HCT116 (cell line): ENCODE results near the gene PGGHG. TPM values are rescaled to one million over a fixed set of nuclear protein-coding genes. Genes with fewer than 3 reads are reported as not detected.

Source experiments
- ATAC-seq: fragments of 200-7000 bp; cut with Tn5 transposase; 2 replicates; pipeline ENCODE4 v1.9.1; 2020; ENCODE audit warnings: mild to moderate bottlenecking, moderate library complexity
- BruUV-seq: library from RNA; stranded (reverse); fragments of 400-500 nt; replicated peaks from 2 replicates; lab custom pipeline; 2021; lab: Mats Ljungman, UMichigan
- CTCF ChIA-PET: fragments of 300-600 bp; sonication (Branson Sonifier 250); formaldehyde crosslinking; loops from one replicate; lab custom pipeline; 2021; ENCODE audit warnings: antibody characterized with exemption; lab: Charles Lee
- POLR2A ChIA-PET: fragments of 300-600, 350-600 bp; sonication (Branson Sonifier 250); formaldehyde crosslinking; loops from one replicate; lab custom pipeline; 2021; ENCODE audit warnings: antibody characterized with exemption; lab: Charles Lee
- RAD21 ChIA-PET, 2 experiments: fragments of 300-600 bp; sonication (Branson Sonifier 250); formaldehyde crosslinking; loops; one replicate each; lab custom pipeline; 2023; ENCODE audit warnings: low total read pairs in 2 of 2; ENCODE audit not compliant: uncharacterized antibody in 2 of 2, unreplicated experiment in 2 of 2, low non-redundant PET in 1 of 2; lab: Charles Lee
- DNase-seq: peaks from one replicate; pipeline ENCODE4 v3.0.0-alpha.2; 2010; ENCODE audit warnings: low read depth, low spot score
- H2AFZ ChIP-seq: fragments of 200-600 bp; shearing (Covaris generic), sonication (generic); 2 replicates; pipeline ENCODE4 v1.6.1; 2017; ENCODE audit warnings: low read depth, mixed run types, mixed read lengths, antibody characterized with exemption, low read length; ENCODE audit not compliant: poor library complexity, severe bottlenecking
- H3K27ac ChIP-seq: 2 replicates; pipeline ENCODE4 v1.5.1; 2012; ENCODE audit warnings: low read depth, low read length
- H3K27me3 ChIP-seq: fragments of 200-600 bp; sonication (generic); 2 replicates; pipeline ENCODE4 v1.6.1; 2016; ENCODE audit warnings: mixed run types, low read length, mixed read lengths; ENCODE audit not compliant: insufficient read depth
- H3K36me3 ChIP-seq, 2 experiments: fragments of 200-500 bp in 1 of 2; fragments of 200-600 bp in 1 of 2; sonication (Bioruptor generic) in 1 of 2; sonication (generic) in 1 of 2; 2 replicates each; pipeline versions ENCODE4 v1.5.1 to v1.6.1; 2014 to 2016; ENCODE audit warnings: low read length in 2 of 2, inconsistent platforms in 1 of 2, mixed read lengths in 1 of 2, mixed run types in 1 of 2; ENCODE audit not compliant: insufficient read depth in 2 of 2, control insufficient read depth in 1 of 2
- H3K4me1 ChIP-seq, 2 experiments: fragments of 200-600 bp in 1 of 2; sonication (generic) in 1 of 2; 2 replicates each; pipeline versions ENCODE4 v1.5.1 to v1.6.1; 2012 to 2017; ENCODE audit warnings: low read length in 2 of 2, inconsistent platforms in 1 of 2, mild to moderate bottlenecking in 1 of 2, mixed read lengths in 1 of 2, mixed run types in 1 of 2, moderate library complexity in 1 of 2; ENCODE audit not compliant: insufficient read depth in 2 of 2, control insufficient read depth in 1 of 2
- H3K4me2 ChIP-seq: fragments of 200-600 bp; sonication (generic); 2 replicates; pipeline ENCODE4 v1.6.1; 2017; ENCODE audit warnings: mixed run types, low read length, mixed read lengths
- H3K4me3 ChIP-seq, 2 experiments: fragments of 200-600 bp in 1 of 2; sonication (generic) in 1 of 2; replicated peaks in 1 of 2; 2 replicates each; pipeline ENCODE4 v1.5.1; 2011 to 2016; ENCODE audit warnings: low read length in 2 of 2, control low read depth in 1 of 2, low read depth in 1 of 2, mild to moderate bottlenecking in 1 of 2, mixed read lengths in 1 of 2, mixed run types in 1 of 2
- H3K79me2 ChIP-seq: fragments of 200-600 bp; sonication (generic); 2 replicates; pipeline ENCODE4 v1.6.1; 2017; ENCODE audit warnings: mild to moderate bottlenecking, mixed run types, low read length, moderate library complexity, mixed read lengths; ENCODE audit not compliant: insufficient read depth
- H3K9ac ChIP-seq: fragments of 200-600 bp; sonication (generic); 2 replicates; pipeline ENCODE4 v1.6.1; 2016; ENCODE audit warnings: low read length, mixed read lengths
- H3K9me2 ChIP-seq: fragments of 200-600 bp; sonication (generic), shearing (Covaris generic); 2 replicates; pipeline ENCODE4 v1.6.1; 2017; ENCODE audit warnings: mixed run types, mild to moderate bottlenecking, moderate library complexity; ENCODE audit not compliant: insufficient read depth
- H3K9me3 ChIP-seq, 2 experiments: fragments of 200-500 bp in 1 of 2; fragments of 200-600 bp in 1 of 2; sonication (Bioruptor generic) in 1 of 2; sonication (generic) in 1 of 2; 2 replicates each; pipeline ENCODE4 v1.6.1; 2014 to 2017; ENCODE audit warnings: low read length in 2 of 2, mixed read lengths in 2 of 2, inconsistent platforms in 1 of 2, low read depth in 1 of 2, mild to moderate bottlenecking in 1 of 2, mixed run types in 1 of 2, moderate library complexity in 1 of 2; ENCODE audit not compliant: control insufficient read depth in 1 of 2, insufficient read depth in 1 of 2
- H4K20me1 ChIP-seq: fragments of 200-600 bp; sonication (generic), shearing (Covaris generic); 2 replicates; pipeline ENCODE4 v1.6.1; 2017; ENCODE audit warnings: mixed run types, mild to moderate bottlenecking, moderate library complexity; ENCODE audit not compliant: insufficient read depth
- CEBPB ChIP-seq: IDR thresholded peaks from 2 replicates; pipeline ENCODE4 v1.6.1; 2012; ENCODE audit warnings: low read depth
- EGR1 ChIP-seq: IDR thresholded peaks from 2 replicates; pipeline ENCODE4 v1.6.1; 2012; ENCODE audit warnings: low read depth
- EZH2phosphoT487 ChIP-seq: fragments of 200-600 bp; IDR thresholded peaks from 2 replicates; pipeline ENCODE4 v1.6.1; 2018; ENCODE audit warnings: antibody characterized with exemption, borderline replicate concordance
- FOSL1 ChIP-seq: IDR thresholded peaks from 2 replicates; pipeline ENCODE4 v1.6.1; 2012; ENCODE audit warnings: low read depth
- MAX ChIP-seq: IDR thresholded peaks from 2 replicates; pipeline ENCODE4 v1.6.1; 2012
- POLR2AphosphoS5 ChIP-seq: IDR thresholded peaks from 2 replicates; pipeline ENCODE4 v1.6.1; 2011; ENCODE audit warnings: mild to moderate bottlenecking, low read depth, low read length, moderate library complexity
- RAD21 ChIP-seq: IDR thresholded peaks from 2 replicates; pipeline ENCODE4 v1.6.1; 2012; ENCODE audit warnings: low read depth, mild to moderate bottlenecking
- TCF7L2 ChIP-seq: IDR thresholded peaks from 2 replicates; pipeline ENCODE4 v1.7.0; 2011; ENCODE audit warnings: borderline replicate concordance, inconsistent platforms; ENCODE audit not compliant: insufficient read depth, insufficient read length; ENCODE audit errors: extremely low read depth
- ZFX ChIP-seq: fragments of 450-650 bp; IDR thresholded peaks from 2 replicates; pipeline ENCODE4 v1.6.1; 2017
- ZNF274 ChIP-seq: fragments of 200-500 bp; sonication (Bioruptor generic); IDR thresholded peaks from 2 replicates; pipeline ENCODE4 v1.6.1; 2014; ENCODE audit warnings: mild to moderate bottlenecking, low read depth, low read length, inconsistent platforms
- intact Hi-C: fragments of 100-400 bp; cut with micrococcal nuclease; formaldehyde crosslinking; loops from 2 replicates; pipeline ENCODE4 v1.10.0; 2022
- total RNA-seq: library from RNA; stranded (reverse); gene quantifications from one replicate; pipeline ENCODE4 v1.2.1, GENCODE V29; 2021; ENCODE audit not compliant: unreplicated experiment

The PGGHG gene
- total RNA-seq, 1 experiment from 2014 or later, result 57.5 TPM

- peak overlapping the region; percentile 79; the same call in 1 of the 2 replicates for H3K27ac ChIP-seq
- no peaks in the 10 kb centered on the region for H3K27me3 ChIP-seq
- RAD21 ChIA-PET, result no interaction called here
- no peaks in the 10 kb centered on the region for H3K9me2 ChIP-seq
- TF ChIP-seq MAX, result 0 out of 2 replicates have a peak, but pooled peaks have one; percentile 43
- no peak for TF ChIP-seq ZNF274
- H3K4me1 ChIP-seq, result peaks cover 14 to 25% of the 10 kb centered on the region in 2 experiments
- TSS peak; percentile 61 for BruUV-seq
- H4K20me1 ChIP-seq, result no peaks in the 10 kb centered on the region
- H3K9me3 ChIP-seq, result no peaks in the 10 kb centered on the region
- CTCF ChIA-PET, result no interaction called here
- DNase-seq (no peak), ATAC-seq (peak; percentile 41)
- intact Hi-C loops, result loop anchor here (5.0 kb wide), 1 partner anchor 51 kb away; the partner anchor contains the start of genes PSMD13 and SIRT3
- peak overlapping the region; percentile 76 for H3K9ac ChIP-seq
- POLR2A ChIA-PET, result no interaction called here
- H2AFZ ChIP-seq, result no peak overlapping the region
- H3K36me3 ChIP-seq, result no peaks in the 10 kb centered on the region; a peak in 1 of 4 replicates
- H3K79me2 ChIP-seq, result peaks cover 7% of the 10 kb centered on the region; the same call in 1 of the 2 replicates
- H3K4me3 ChIP-seq, result peak overlapping the region; percentile 59 to 72
- H3K4me2 ChIP-seq, result peak overlapping the region; percentile 90
Observed at GRCh38 chr11:287821-288477, 977 bp upstream of the PGGHG start.

DNA sequence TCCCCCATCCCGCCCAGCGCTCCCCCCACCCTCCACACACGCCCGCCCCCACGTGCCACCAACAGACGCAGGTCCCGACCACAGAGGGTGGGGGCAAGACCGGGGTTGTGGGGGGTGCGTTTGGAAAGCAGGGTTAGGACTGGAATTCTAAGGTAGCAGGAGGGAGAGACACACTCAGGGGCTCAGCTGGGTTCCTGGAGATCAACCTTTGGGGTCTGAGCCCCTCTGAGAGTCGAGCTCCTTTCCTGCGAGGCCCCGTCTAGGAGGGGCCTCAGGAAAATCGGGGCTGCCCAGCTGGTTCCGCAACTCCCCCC lies 429 bp downstream of the PGGHG start:
- peak overlapping the region; percentile 59 to 63 for H3K4me3 ChIP-seq
- DNase-seq (no peak), ATAC-seq (peak; percentile 20)
- POLR2A ChIA-PET, result no interaction called here
- no peak overlapping the region for H2AFZ ChIP-seq
- no peaks in the 10 kb centered on the region for H4K20me1 ChIP-seq
- no peak for TF ChIP-seq EZH2phosphoT487
- no peak for TF ChIP-seq TCF7L2
- no peak for TF ChIP-seq POLR2AphosphoS5
- TF ChIP-seq ZFX, result no peak
- TF ChIP-seq CEBPB, result no peak
- TF ChIP-seq MAX, result no peak
- TF ChIP-seq RAD21, result no peak
- no peak for TF ChIP-seq ZNF274
- no peak for TF ChIP-seq EGR1
- no peak for TF ChIP-seq FOSL1
- peaks cover 0 to 5% of the 10 kb centered on the region in 2 experiments; a peak in 3 of 4 replicates for H3K36me3 ChIP-seq
- H3K79me2 ChIP-seq, result peaks cover 7% of the 10 kb centered on the region; the same call in 1 of the 2 replicates
- H3K27ac ChIP-seq, result peak overlapping the region; percentile 56; the same call in 1 of the 2 replicates
- no peaks in the 10 kb centered on the region for H3K9me2 ChIP-seq
- peak overlapping the region; percentile 68 for H3K9ac ChIP-seq
- intact Hi-C loops, result loop anchor here (5.0 kb wide), 1 partner anchor 52 kb away; the partner anchor contains the start of genes PSMD13 and SIRT3
- H3K27me3 ChIP-seq, result no peaks in the 10 kb centered on the region
- RAD21 ChIA-PET, result no interaction called here
- no TSS peak for BruUV-seq
- peaks cover 14 to 25% of the 10 kb centered on the region in 2 experiments for H3K4me1 ChIP-seq
- CTCF ChIA-PET, result no interaction called here
- H3K9me3 ChIP-seq, result no peaks in the 10 kb centered on the region
- H3K4me2 ChIP-seq, result peak overlapping the region; percentile 90
